PC-9 (cell line): Measurements from ENCODE around the gene ZFHX2.

Experiments used
- CTCF ChIP-seq: fragments of 200-600 bp; sonication (generic); conservative IDR thresholded peaks from 2 replicates; pipeline ENCODE4 v1.6.1; 2017; ENCODE audit warnings: mixed run types, antibody characterized with exemption, mild to moderate bottlenecking, moderate library complexity
- EZH2 ChIP-seq: fragments of 200-600 bp; sonication (generic); IDR thresholded peaks from 2 replicates; pipeline ENCODE4 v1.8.0; 2017; ENCODE audit warnings: antibody characterized with exemption, low read depth

DNA sequence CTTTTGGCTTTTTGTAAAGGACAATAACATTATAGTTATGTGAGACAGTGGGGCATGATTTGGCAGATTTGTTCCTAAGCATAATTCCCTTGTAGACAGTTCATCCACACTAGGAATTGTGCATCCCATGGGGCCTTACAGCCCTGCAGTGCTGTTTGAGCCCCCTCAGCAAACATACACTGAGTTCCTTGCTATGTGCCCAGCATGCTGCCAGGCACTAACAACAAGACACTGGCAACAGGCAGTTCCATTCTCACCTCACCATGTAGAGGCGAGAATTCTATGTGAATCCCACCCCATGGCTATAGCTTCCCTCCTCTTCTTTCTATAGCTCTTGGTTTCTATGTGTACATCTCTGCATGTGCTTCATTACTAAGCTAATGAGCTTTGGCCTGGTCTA lies 6.4 kb upstream of the ZFHX2 start:
- no peak for TF ChIP-seq CTCF
- no peak for TF ChIP-seq EZH2
